NCI-H1417 treated with DMSO at 0.1 percent for 48 hours (cell line): ENCODE results near the gene NUBPL.
"Not testable (repeated sequence)": the region's sequence is repeated elsewhere in the genome, so short reads cannot be mapped to it uniquely, and the experiment has no call there.

Experiments used
- DNase-seq: peaks from one replicate; lab custom pipeline; 2025; lab: John Stamatoyannopoulos, UW

Gene NUBPL

DNA sequence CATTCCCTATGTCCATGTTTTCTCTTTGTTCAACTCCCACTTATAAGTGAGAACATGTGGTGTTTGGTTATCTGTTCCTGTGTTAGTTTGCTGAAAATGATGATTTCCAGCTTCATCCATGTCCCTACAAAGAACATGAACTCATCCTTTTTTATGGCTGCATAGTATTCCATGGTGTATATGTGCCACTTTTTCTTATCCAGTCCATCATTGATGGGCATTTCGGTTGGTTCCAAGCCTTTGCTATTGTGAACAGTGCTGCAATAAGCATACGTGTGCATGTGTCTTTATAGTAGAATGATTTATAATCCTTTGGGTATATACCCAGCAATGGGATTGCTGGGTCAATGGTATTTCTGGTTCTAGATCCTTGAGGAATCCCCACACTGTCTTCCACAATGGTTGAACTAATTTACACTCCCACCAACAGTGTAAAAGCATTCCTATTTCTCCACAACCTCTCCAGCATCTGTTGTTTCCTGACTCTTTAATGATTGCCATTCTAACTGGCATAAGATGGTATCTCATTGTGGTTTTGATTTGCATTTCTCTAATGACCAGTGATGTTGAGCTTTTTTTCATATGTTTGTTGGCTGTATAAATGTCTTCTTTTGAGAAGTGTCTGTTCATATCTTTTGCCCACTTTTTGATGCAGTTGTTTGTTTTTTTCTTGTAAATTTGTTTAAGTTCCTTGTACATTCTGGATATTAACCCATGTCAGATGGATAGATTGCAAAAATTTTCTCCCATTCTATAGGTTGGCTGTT, 252.7 kb downstream of the NUBPL start:
- not testable (repeated sequence) for DNase-seq

DNA sequence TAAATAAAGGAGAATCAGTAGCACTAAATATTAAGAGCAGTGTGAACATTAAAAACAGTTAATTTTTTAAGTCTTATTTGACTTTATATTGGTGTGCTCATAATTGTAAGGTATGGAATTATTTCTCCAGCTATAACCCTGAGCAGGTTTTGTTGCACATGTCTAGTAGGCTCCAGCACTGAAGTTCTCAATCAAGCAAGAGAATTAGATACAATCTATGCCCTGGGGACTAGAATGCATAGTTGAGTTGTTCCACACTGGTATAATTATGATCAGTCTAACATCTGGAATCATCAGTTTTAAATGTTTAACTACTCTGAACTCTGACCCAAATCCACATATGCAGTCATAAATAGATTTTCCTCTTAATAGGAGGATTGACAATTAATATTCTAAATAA, 258.1 kb downstream of the NUBPL start:
- no peak for DNase-seq

GRCh38 chr14:31825459-31825858, 264.3 kb downstream of the NUBPL start:
- no peak for DNase-seq

- DNase-seq: no peak
These were observed 266.1 kb downstream of the NUBPL start for GRCh38 chr14:31827325-31827724.

GRCh38 chr14:31828946-31829868, 268.0 kb downstream of the NUBPL start:
- no peak for DNase-seq

DNA sequence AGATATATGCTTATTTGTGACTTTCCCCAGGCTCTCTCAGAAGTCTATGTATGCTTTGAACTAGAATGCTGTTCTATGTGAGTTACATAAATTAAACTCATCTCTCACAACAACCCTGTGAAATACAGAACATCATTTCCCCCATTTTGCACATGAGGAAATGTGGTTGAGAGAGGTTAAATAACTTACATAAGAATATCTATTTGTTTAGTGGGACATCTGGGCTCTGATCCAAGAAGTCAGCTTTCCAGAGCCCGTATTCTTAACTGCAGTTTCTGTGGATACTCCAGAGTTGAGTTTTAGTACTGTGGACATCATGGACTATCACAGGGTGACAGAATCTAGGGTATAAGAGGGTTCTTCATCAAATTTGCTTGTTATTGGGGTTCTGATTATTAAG, 273.4 kb downstream of the NUBPL start:
- no peak for DNase-seq

GRCh38 chr14:31835049-31835448, 273.8 kb downstream of the NUBPL start:
- DNase-seq: no peak

- no peak for DNase-seq
These were observed 275.8 kb downstream of the NUBPL start for GRCh38 chr14:31837031-31837430.

GRCh38 chr14:31842899-31843298, 281.7 kb downstream of the NUBPL start:
- no peak for DNase-seq

- DNase-seq: no peak
These were observed 282.3 kb downstream of the NUBPL start for GRCh38 chr14:31843361-31844091.

DNA sequence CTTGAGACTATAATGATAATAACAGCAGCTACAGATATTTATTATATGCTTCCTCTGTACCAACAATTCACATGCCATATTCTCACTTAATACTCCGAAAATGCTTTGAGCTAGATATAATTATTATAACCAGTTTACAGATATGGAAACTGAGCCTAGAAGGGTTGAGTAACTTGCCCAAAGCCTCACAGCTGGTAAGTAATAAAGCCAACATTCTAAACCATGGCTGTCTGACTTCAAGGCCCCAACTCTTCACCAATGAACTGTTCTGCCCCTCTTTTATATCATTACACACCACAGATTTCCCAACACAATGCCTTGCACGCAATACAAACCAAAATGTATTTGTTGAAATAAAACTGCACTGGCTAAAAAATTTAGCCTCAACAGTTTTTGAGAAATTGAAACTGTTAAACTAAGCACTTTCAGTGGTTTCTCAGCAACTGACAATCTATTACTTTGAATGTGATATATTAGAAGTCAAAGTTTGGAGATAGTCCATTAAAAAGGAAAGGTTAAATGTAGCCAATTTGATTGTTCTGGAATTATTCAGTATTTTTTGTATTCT, 293.4 kb downstream of the NUBPL start:
- no peak for DNase-seq

GRCh38 chr14:31855262-31855661, 294.1 kb downstream of the NUBPL start:
- DNase-seq: no peak

GRCh38 chr14:31856003-31856402, 294.8 kb downstream of the NUBPL start:
- not testable (repeated sequence) for DNase-seq

DNA sequence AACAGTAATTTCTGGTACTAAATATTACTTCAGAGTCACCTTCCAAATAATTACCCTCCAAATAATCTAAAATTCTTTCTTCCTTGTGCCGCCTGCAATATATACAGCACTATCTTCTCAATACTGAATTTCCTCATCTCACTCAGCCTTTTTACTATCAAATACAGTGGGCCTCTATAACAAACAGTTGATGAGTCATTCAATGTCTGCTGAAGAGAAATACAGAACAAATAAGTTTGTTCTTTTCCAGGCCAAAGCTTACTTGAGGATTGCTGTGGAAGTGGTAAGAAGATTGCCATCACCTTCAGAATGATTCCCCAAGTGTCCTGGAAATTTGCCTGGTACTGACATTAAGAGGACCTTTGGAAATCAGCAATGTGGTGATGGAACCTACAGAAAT, 297.7 kb downstream of the NUBPL start:
- DNase-seq: no peak

GRCh38 chr14:31864937-31865855, 304.0 kb downstream of the NUBPL start:
- no peak for DNase-seq

DNA sequence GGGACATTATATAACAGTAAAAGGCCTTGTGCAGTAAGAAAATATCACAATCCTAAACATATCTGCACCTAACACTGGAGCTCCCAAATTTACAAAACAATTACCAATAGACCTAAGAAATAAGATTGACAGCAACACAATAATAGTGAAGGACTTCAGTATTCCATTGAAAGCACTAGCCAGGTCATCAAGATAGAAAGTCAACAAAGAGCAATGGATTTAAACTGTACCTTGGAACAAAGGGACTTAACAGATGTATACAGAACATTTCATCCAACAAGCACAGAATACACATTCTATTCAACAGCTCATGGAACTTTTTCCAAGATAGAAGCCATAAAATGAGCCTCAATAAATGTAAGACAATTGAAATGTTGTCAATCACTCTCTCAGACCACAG, 306.4 kb downstream of the NUBPL start:
- DNase-seq: no peak

DNA sequence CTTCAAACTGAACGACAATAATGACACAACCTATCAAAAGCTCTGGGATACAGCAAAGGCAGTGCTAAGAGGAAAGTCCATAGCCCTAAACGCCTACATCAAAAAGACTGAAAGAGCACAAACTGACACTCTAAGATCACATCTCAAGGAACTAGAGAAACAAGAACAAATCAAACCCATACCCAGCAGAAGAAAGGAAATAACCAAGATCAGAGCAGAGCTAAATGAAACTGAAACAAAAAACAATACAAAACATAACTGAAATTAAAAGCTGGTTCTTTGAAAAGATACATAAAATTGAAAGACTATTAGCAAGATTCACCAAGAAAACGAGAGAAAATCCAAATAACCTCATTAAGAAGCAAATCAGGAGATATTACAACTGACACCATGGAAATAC, 306.9 kb downstream of the NUBPL start:
- DNase-seq: not testable (repeated sequence)

GRCh38 chr14:31876741-31877140, 315.5 kb downstream of the NUBPL start:
- DNase-seq: no peak

DNA sequence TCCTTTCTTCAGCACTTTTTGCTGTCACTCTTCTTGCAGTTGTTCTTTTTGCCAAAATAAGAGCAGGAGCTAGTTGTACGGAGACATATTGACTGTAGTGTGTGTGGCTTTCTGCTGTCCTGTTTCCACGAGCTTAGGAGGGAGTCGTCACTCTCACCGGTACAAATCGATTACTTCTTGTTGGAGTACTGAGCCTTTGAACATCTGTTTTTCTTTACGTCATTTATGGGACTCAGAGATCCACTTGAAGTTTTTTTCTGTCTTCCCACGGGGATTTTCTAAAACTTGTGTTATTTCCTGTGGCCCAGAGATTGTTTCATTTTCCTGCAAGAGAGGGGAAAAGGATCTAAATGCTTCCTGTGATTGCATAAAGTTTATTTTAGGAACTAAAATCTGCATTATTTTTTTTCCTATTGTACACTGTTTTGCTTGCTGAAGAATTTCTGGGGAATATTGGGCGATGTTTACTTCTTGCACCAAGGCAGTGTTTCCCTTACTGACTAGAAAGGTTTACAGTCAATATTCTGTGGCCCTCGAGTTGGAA, 316.1 kb downstream of the NUBPL start:
- no peak for DNase-seq

DNA sequence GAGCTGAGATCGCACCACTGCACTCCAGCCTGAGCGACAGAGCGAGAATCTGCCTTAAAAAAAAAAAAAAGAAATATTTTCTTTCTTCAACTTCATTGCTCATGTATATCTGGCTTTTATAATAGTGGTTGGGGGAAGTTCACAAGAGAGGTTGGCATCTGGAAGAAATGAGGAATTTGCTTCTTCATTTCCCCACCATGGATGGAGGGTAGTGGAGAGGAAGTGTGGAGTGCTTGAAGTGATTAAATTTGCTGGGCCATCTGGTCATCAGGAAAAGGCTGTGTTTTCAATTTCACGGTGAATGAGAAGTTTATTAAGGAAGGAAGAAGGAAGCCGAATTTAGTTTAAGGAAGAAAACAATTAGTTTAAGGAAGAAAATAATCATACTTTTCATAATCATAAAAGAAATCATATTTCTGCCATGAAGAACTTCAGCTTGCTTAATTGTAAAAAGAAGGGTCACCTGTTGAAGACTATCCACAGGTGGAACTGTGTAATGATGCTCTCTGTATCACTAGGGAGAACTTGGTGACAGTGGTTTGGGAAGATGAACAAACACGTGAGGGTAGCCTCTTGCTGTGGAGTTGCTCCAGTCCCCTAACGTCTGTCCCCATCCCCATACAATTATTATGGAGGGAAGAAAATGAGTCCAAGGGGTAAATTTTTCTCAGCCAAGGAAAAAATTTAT, 318.6 kb downstream of the NUBPL start:
- no peak for DNase-seq
